SK-N-SH treated with all-trans-retinoic acid at 6 μM for 48 hours (cell line): ENCODE measurements around the gene ASCC3.

Source experiments
- ATAC-seq: fragments of 200-7000 bp; cut with Tn5 transposase; 3 replicates; pipeline ENCODE4 v1.9.1; 2020; ENCODE audit warnings: mild to moderate bottlenecking, moderate library complexity
- ARNTL ChIP-seq: fragments of 450-650 bp; formaldehyde crosslinking; IDR thresholded peaks from 2 replicates; pipeline ENCODE4 v1.5.0; 2020; ENCODE audit warnings: low read depth, mild to moderate bottlenecking, moderate library complexity, borderline replicate concordance
- BACH2 ChIP-seq: fragments of 250-450 bp; sonication (Bioruptor Pico); IDR thresholded peaks from 2 replicates; pipeline ENCODE4 v1.9.0; 2021; ENCODE audit warnings: mild to moderate bottlenecking, borderline replicate concordance
- CREB5 ChIP-seq: fragments of 250-450 bp; sonication (Bioruptor Pico); IDR thresholded peaks from 2 replicates; pipeline ENCODE4 v1.5.1; 2020; ENCODE audit warnings: low read depth, mild to moderate bottlenecking, moderate library complexity
- CSDC2 ChIP-seq: fragments of 250-450 bp; sonication (Bioruptor Pico); IDR thresholded peaks from 2 replicates; pipeline ENCODE4 v1.5.0; 2020; ENCODE audit warnings: mild to moderate bottlenecking, moderate library complexity
- CSRNP3 ChIP-seq: fragments of 250-450 bp; sonication (Bioruptor Pico); IDR thresholded peaks from 2 replicates; pipeline ENCODE4 v1.5.1; 2021; ENCODE audit warnings: mild to moderate bottlenecking, moderate library complexity
- GLIS3 ChIP-seq: fragments of 250-450 bp; sonication (Bioruptor Pico); IDR thresholded peaks from 2 replicates; pipeline ENCODE4 v1.5.0; 2020; ENCODE audit warnings: mild to moderate bottlenecking, moderate library complexity
- OSR1 ChIP-seq: fragments of 250-450 bp; sonication (Bioruptor Pico); IDR thresholded peaks from 2 replicates; pipeline ENCODE4 v1.8.0; 2022; ENCODE audit warnings: moderate library complexity, mild to moderate bottlenecking, inconsistent platforms
- PATZ1 ChIP-seq: fragments of 250-450 bp; sonication (Bioruptor Pico); IDR thresholded peaks from 2 replicates; pipeline ENCODE4 v1.8.0; 2020; ENCODE audit warnings: mild to moderate bottlenecking, moderate library complexity, borderline replicate concordance
- POU6F1 ChIP-seq: fragments of 250-450 bp; sonication (Bioruptor Pico); IDR thresholded peaks from 2 replicates; pipeline ENCODE4 v1.8.0; 2021; ENCODE audit warnings: low read depth, mild to moderate bottlenecking, moderate library complexity, borderline replicate concordance
- PPARA ChIP-seq: fragments of 250-450 bp; sonication (Bioruptor Pico); IDR thresholded peaks from 2 replicates; pipeline ENCODE4 v1.5.0; 2020; ENCODE audit warnings: mild to moderate bottlenecking, borderline replicate concordance
- RARB ChIP-seq: fragments of 250-450 bp; sonication (Bioruptor Pico); IDR thresholded peaks from 2 replicates; pipeline ENCODE4 v1.8.0; 2021; ENCODE audit warnings: mild to moderate bottlenecking, moderate library complexity
- SNAI2 ChIP-seq: fragments of 250-450 bp; sonication (Bioruptor Pico); IDR thresholded peaks from 2 replicates; pipeline ENCODE4 v1.5.0; 2020; ENCODE audit warnings: mild to moderate bottlenecking, moderate library complexity
- TCF4 ChIP-seq: fragments of 250-450 bp; sonication (Bioruptor Pico); IDR thresholded peaks from 2 replicates; pipeline ENCODE4 v1.8.0; 2021; ENCODE audit warnings: mild to moderate bottlenecking, moderate library complexity, borderline replicate concordance
- TOX ChIP-seq: fragments of 250-450 bp; sonication (Bioruptor Pico); IDR thresholded peaks from 2 replicates; pipeline ENCODE4 v1.8.0; 2021; ENCODE audit warnings: mild to moderate bottlenecking, moderate library complexity, borderline replicate concordance
- TSHZ2 ChIP-seq: fragments of 250-450 bp; sonication (Bioruptor Pico); IDR thresholded peaks from 2 replicates; pipeline ENCODE4 v1.5.0; 2020; ENCODE audit warnings: mild to moderate bottlenecking, moderate library complexity
- ZC3H10 ChIP-seq: fragments of 250-450 bp; sonication (Bioruptor Pico); IDR thresholded peaks from 2 replicates; pipeline ENCODE4 v1.5.1; 2021; ENCODE audit warnings: mild to moderate bottlenecking, moderate library complexity
- ZFP30 ChIP-seq: fragments of 450-650 bp; formaldehyde crosslinking; IDR thresholded peaks from 2 replicates; pipeline ENCODE4 v1.5.0; 2022; ENCODE audit warnings: mild to moderate bottlenecking, moderate library complexity
- ZNF565 ChIP-seq: fragments of 450-650 bp; formaldehyde crosslinking; conservative IDR thresholded peaks from 2 replicates; pipeline ENCODE4 v1.5.0; 2020; ENCODE audit warnings: low read depth, mild to moderate bottlenecking, moderate library complexity
- ZNF70 ChIP-seq: fragments of 450-650 bp; formaldehyde crosslinking; IDR thresholded peaks from 2 replicates; pipeline ENCODE4 v1.5.0; 2020; ENCODE audit warnings: mild to moderate bottlenecking, moderate library complexity
- ZNF8 ChIP-seq: fragments of 450-650 bp; formaldehyde crosslinking; IDR thresholded peaks from 2 replicates; pipeline ENCODE4 v1.5.0; 2020; ENCODE audit warnings: mild to moderate bottlenecking, moderate library complexity

Gene ASCC3

GRCh38 chr6:100462706-100463629 lies 418.2 kb downstream of the ASCC3 start:
- ATAC-seq: no peak
- no peak for TF ChIP-seq OSR1
- TF ChIP-seq TCF4 (CRISPR knock-in tag): no peak
- TF ChIP-seq CSDC2: no peak
- no peak for TF ChIP-seq ZFP30 (CRISPR knock-in tag)
- no peak for TF ChIP-seq RARB (CRISPR knock-in tag)
- no peak for TF ChIP-seq ZNF70 (CRISPR knock-in tag)
- no peak for TF ChIP-seq PPARA (CRISPR knock-in tag)
- TF ChIP-seq BACH2: no peak
- TF ChIP-seq CREB5: no peak
- TF ChIP-seq TSHZ2 (CRISPR knock-in tag): no peak
- no peak for TF ChIP-seq CSRNP3 (CRISPR knock-in tag)
- TF ChIP-seq ARNTL (CRISPR knock-in tag): no peak

GRCh38 chr6:100461917-100462705 lies 419.0 kb downstream of the ASCC3 start:
- TF ChIP-seq TSHZ2 (CRISPR knock-in tag) (no peak), CSDC2 (no peak), ZC3H10 (CRISPR knock-in tag) (no peak), ZNF70 (CRISPR knock-in tag) (no peak), TCF4 (CRISPR knock-in tag) (no peak), ZNF565 (CRISPR knock-in tag) (no peak), ARNTL (CRISPR knock-in tag) (no peak), OSR1 (no peak), BACH2 (no peak), GLIS3 (CRISPR knock-in tag) (no peak), ZNF8 (CRISPR knock-in tag) (no peak), SNAI2 (no peak), CREB5 (no peak), PATZ1 (CRISPR knock-in tag) (no peak), TOX (CRISPR knock-in tag) (no peak), ZFP30 (CRISPR knock-in tag) (no peak), POU6F1 (CRISPR knock-in tag) (no peak)
- no peak for ATAC-seq
